ENCODE data around the gene DBNDD2.

The DBNDD2 gene

GRCh38 chr20:45408646-45409213 lies 641 bp downstream of the DBNDD2 start:
- TF ChIP-seq, protein P1, sequence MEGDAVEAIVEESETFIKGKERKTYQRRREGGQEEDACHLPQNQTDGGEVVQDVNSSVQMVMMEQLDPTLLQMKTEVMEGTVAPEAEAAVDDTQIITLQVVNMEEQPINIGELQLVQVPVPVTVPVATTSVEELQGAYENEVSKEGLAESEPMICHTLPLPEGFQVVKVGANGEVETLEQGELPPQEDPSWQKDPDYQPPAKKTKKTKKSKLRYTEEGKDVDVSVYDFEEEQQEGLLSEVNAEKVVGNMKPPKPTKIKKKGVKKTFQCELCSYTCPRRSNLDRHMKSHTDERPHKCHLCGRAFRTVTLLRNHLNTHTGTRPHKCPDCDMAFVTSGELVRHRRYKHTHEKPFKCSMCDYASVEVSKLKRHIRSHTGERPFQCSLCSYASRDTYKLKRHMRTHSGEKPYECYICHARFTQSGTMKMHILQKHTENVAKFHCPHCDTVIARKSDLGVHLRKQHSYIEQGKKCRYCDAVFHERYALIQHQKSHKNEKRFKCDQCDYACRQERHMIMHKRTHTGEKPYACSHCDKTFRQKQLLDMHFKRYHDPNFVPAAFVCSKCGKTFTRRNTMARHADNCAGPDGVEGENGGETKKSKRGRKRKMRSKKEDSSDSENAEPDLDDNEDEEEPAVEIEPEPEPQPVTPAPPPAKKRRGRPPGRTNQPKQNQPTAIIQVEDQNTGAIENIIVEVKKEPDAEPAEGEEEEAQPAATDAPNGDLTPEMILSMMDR (conservative IDR thresholded peaks at IDR 0.05; ENCODE audit: low read depth, low read length), result no peak
- DNase-seq (ENCODE audit: low read depth), result no peak
- H3K4me3 ChIP-seq (ENCODE audit: low read depth, low read length), result no peak overlapping the region

DNA sequence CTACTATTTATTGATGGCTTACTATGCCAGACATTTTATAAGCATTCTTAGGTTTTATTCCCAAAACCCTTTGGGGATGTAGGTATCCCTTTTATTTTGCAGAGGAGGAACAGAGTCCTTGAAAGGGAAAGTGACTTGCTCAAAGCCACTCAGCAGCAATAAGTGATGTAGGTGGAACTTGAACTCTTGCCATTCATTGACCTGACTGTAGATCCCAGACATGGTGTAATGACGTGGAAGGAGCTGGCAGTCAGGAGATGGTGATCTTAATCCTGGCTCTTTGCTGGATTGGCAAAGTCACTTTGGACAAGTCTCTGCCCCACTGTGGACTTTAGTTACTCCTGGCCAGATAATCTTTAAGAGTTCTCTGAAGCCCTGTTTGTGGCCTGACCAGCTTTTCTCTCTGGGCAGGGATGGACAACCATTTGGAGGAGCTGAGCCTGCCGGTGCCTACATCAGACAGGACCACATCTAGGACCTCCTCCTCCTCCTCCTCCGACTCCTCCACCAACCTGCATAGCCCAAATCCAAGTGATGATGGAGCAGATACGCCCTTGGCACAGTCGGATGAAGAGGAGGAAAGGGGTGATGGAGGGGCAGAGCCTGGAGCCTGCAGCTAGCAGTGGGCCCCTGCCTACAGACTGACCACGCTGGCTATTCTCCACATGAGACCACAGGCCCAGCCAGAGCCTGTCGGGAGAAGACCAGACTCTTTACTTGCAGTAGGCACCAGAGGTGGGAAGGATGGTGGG lies 1.6 kb downstream of the DBNDD2 start:
- TF ChIP-seq, protein P1 (conservative IDR thresholded peaks at IDR 0.05; ENCODE audit: low read depth, low read length), result no peak
- no peak for DNase-seq (ENCODE audit: low read depth)
- no peak overlapping the region for H3K4me3 ChIP-seq (ENCODE audit: low read depth, low read length)

DNA sequence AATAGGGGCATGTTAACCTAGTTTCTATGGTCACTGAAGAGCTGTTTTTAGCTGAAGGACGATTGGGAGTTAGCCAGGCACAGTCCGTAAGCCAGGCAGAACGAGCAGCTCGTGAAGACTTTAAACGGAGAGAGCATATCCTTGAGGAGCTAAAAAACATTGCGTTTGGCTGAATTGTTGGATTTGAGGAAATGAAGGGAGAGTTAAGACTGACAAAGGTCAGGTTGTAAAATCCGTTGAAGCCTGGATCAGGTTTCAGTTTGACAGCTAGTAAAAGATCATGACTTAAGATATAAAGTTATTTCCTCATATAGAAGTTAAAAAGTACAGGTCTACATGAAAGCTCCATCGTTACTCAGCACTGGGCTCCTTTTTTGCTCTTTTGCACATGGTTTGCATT lies 2.8 kb downstream of the DBNDD2 start:
- TF ChIP-seq, protein P1 (conservative IDR thresholded peaks at IDR 0.05; ENCODE audit: low read depth, low read length), result no peak
- no peak for DNase-seq (ENCODE audit: low read depth)
- no peak overlapping the region for H3K4me3 ChIP-seq (ENCODE audit: low read depth, low read length)

- TF ChIP-seq, protein P1 (conservative IDR thresholded peaks at IDR 0.05; ENCODE audit: low read depth, low read length), result no peak
- H3K4me3 ChIP-seq (ENCODE audit: low read depth, low read length), result no peak overlapping the region
- DNase-seq (ENCODE audit: low read depth), result no peak
These were observed 4.6 kb downstream of the DBNDD2 start for GRCh38 chr20:45412653-45413052.

DNA sequence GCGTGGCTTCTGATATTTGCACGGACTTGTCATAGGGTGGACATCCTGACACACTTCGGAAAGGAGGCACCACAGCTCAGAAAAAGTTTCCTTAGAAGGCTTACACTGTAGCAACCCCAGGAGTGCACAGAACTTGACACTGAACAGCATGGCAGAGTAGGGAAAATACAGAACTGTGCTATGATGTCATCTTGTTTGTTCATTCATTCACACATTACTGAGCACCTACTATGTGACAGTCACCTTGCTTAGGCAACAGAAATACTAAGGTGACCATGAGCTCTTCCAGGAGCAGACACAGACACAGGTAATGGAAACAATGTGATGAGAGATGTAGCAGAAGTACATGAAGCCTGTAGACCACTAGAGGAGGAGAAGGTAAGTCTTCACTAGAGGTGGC lies 5.4 kb downstream of the DBNDD2 start:
- no peak overlapping the region for H3K4me3 ChIP-seq (ENCODE audit: low read depth, low read length)
- TF ChIP-seq, protein P1 (conservative IDR thresholded peaks at IDR 0.05; ENCODE audit: low read depth, low read length), result no peak
- no peak for DNase-seq (ENCODE audit: low read depth)

DNA sequence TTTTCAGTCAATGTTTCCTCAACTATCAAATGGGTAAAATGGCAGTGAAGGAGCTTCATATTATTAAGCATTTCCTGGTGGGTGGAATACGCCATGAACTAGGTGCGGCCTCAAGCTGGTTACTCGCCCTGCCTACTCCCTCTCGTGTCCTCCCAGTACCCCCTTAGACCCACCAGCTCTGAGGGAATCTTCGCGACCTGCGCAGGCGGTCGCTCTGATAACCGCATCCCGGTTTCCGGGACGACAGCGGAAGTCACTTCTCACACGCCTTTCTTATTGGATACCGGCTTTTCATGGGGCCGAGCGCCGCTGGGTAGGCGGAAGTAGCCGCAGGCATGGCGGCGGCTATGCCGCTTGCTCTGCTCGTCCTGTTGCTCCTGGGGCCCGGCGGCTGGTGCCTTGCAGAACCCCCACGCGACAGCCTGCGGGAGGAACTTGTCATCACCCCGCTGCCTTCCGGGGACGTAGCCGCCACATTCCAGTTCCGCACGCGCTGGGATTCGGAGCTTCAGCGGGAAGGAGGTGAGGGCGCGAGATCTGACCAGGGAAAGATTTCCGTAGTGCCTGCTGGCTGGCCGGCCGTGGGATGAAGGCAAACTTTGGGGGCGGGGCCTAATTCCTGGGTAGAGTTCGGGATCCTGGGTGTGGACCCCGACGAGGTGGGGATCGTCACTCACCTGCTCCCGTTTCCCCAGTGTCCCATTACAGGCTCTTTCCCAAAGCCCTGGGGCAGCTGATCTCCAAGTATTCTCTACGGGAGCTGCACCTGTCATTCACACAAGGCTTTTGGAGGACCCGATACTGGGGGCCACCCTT lies 7.9 kb downstream of the DBNDD2 start, which contains the start of gene PIGT:
PIGT (plus strand) TSS at position 320 of the 816 bp plus-strand sequence; CDS start at position 336, 16 bp downstream.
- TF ChIP-seq, protein P1 (conservative IDR thresholded peaks at IDR 0.05; ENCODE audit: low read depth, low read length), result no peak
- H3K4me3 ChIP-seq (ENCODE audit: low read depth, low read length), result peak within 1 kb of the TSS; percentile 90
- peak; percentile 76 for DNase-seq (ENCODE audit: low read depth)
